ENCODE results near the gene PHF21B.

GRCh38 chr22:44942056-44942455 lies 67.7 kb downstream of the PHF21B start:
- TF ChIP-seq CTCF (IDR thresholded peaks at IDR 0.05): no peak
- TF ChIP-seq EZH2 (IDR thresholded peaks at IDR 0.05): no peak

All from neural progenitor cell (in vitro differentiated cells).